Fibroblast of the aortic adventitia (primary cell): ENCODE data around the gene OPRM1. TPM values are rescaled to one million over a fixed set of nuclear protein-coding genes. Genes with fewer than 3 reads are reported as not detected.

Experiments used
- DNase-seq: peaks from one replicate; pipeline ENCODE4 v3.0.0-alpha.2; 2010; ENCODE audit warnings: low read depth
- H3K4me3 ChIP-seq: 2 replicates; pipeline ENCODE4 v1.5.1; 2011; ENCODE audit warnings: low read depth, mild to moderate bottlenecking, control low read depth, low read length, moderate library complexity
- total RNA-seq: library from RNA; depleted of rRNA; stranded (reverse); fragments of >200 nt; gene quantifications from 2 replicates; pipeline ENCODE4 v1.2.3, GENCODE V29; 2012; ENCODE audit warnings: low replicate concordance
- TF ChIP-seq, protein P1 (sequence below): IDR thresholded peaks from 2 replicates; pipeline ENCODE4 v1.5.1; 2011; ENCODE audit warnings: mild to moderate bottlenecking, low read length, control low read depth, inconsistent platforms; ENCODE audit not compliant: insufficient read depth

Gene OPRM1
- total RNA-seq, 1 donor: not detected

DNA sequence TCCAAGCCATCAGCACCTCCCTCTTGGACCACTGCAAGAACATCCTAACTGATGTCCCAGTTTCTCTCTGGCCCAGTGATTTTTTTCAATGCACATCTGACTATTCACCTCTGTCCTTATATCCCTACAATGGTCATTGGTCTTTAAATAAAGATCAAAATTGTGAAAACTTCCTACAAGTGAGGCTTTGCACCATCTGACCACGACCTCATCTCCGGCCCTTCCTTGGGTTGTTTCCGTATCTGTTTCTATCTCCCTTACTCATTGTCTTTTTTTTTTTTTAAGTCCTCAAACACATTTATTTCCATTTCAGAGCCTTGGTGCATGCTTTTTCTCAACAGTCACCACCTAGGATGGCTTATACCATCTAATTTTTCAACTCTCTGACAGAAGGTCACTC, 229.4 kb downstream of the OPRM1 start:
- TF ChIP-seq, protein P1, sequence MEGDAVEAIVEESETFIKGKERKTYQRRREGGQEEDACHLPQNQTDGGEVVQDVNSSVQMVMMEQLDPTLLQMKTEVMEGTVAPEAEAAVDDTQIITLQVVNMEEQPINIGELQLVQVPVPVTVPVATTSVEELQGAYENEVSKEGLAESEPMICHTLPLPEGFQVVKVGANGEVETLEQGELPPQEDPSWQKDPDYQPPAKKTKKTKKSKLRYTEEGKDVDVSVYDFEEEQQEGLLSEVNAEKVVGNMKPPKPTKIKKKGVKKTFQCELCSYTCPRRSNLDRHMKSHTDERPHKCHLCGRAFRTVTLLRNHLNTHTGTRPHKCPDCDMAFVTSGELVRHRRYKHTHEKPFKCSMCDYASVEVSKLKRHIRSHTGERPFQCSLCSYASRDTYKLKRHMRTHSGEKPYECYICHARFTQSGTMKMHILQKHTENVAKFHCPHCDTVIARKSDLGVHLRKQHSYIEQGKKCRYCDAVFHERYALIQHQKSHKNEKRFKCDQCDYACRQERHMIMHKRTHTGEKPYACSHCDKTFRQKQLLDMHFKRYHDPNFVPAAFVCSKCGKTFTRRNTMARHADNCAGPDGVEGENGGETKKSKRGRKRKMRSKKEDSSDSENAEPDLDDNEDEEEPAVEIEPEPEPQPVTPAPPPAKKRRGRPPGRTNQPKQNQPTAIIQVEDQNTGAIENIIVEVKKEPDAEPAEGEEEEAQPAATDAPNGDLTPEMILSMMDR: no peak
- no peak for DNase-seq
- no peak overlapping the region for H3K4me3 ChIP-seq

DNA sequence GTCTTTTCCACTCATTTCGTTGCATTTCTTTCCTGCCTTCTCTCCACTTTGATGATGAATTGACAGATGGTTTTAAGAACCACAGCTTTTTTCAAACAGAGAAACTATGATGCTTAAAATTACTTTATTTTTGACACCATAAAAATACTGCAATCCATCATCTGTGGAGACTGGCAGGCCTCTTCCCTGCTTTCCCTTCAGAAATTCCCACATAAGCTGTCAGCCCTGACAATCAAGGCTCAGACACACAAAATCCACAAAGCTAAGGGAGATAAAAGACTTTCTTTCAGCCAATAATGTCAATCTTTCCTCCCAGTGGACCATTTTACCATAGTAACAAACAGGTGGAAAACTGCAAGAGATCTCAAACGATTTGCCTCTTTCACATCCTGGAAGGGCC, 235.1 kb downstream of the OPRM1 start:
- DNase-seq: no peak
- TF ChIP-seq, protein P1: no peak
- H3K4me3 ChIP-seq: no peak overlapping the region

DNA sequence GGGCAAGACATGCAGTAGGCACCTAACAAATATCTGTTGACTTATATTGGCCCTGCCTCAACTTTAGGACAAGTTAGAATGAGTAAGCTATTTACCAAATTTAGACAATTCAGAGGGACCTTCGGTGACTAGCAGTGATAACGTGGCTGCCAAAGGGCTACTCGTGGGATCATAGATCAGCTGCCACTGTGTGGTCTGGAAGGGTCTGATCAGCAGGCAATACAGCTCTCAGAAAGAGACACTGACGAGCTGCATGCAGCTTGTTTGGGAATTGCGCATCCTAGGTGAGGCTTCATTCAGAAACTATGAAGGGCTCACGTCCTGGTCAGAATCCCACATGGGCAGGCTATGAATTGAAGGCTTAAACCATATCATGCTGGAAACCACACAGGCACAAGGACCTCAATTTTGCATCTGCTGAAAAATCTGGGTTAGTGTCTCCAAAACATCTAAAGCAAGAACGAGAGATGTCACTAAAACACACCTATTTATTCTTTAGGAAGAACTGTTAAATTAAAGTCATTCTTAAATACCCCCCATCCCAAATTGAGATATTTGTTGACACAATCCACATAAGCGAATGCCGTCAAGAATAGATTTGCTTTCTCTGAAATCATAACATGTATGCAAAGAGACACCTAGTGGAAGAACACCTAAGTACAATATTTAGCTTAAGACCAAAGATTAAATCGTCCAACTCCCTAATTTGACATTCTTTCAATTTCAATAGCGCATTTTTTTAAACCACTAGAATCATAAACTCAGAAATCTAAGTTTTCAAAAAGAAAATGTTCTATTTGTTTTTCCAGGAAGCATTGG, 238.0 kb downstream of the OPRM1 start:
- DNase-seq: peak; percentile 67
- TF ChIP-seq, protein P1: peak; percentile 61
- H3K4me3 ChIP-seq: no peak overlapping the region

DNA sequence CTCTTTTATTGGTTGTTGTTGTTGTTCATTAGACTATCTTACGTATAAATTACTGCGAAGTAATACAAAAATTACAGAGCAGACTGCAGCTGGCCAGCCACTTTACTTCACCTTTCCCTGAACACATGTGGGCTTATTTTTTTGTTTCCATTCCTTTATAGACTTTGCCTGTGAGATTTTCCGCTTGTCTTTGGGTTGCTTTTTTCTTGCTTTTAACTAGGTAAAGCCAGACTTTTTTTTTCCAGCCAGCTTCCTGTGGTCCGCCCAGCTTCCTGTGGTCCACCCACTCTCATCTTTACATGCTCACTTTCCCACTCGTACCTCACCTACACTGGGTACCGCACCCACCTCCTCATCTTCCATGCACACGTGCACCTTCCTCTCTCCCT, 238.6 kb downstream of the OPRM1 start:
- DNase-seq: no peak
- TF ChIP-seq, protein P1: no peak
- H3K4me3 ChIP-seq: no peak overlapping the region

DNA sequence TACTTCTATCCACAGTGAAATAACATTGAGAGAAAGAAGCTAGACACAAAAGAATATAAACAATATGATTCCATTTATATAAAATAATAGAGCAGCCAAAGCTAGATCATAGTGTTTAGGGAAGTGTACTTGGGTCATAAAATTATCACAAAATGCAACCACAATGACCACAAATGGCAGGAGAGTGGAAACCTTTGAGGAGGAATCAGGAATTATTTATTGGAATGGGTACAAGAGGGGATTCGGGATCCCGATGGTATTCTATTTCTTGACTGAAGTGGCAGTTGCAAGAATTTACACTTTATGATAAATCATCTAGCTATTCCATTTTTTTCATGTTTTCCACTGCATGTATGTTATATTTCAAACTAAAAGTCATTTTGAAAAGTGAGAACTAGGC, 241.5 kb downstream of the OPRM1 start:
- TF ChIP-seq, protein P1: no peak
- H3K4me3 ChIP-seq: no peak overlapping the region
- no peak for DNase-seq

DNA sequence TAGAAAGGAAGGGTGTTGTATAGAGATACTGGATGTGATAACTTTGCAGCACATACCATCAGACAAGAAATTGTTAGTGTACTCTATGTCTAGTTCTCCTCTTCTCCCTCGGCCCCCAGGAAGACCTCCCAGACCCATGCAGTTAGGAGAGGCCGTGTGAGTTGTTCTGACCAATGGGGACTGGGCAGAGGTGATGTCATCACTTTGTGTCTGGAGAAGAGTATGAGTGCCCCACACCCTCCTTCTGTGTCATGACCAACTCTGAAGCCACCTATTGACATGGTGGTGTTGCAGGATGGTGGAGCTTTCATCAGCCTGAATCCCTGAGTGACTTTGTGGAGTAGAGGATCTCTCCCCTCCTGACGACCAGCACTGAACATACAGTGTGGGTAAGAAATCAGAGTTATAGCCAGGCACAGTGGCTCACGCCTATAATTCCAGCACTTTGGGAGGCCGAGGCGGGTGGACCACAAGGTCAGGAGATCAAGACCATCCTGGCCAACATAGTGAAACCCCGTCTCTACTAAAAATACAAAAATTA, 245.3 kb downstream of the OPRM1 start:
- no peak overlapping the region for H3K4me3 ChIP-seq
- no peak for DNase-seq
- TF ChIP-seq, protein P1: no peak
